WI38 (cell line): ENCODE data around the gene PREPL.

Experiments used
- H3K4me3 ChIP-seq: 2 replicates; pipeline ENCODE4 v1.5.1; 2011; ENCODE audit warnings: low read depth, mild to moderate bottlenecking, control low read depth, low read length
- CTCF ChIP-seq: IDR thresholded peaks from 2 replicates; pipeline ENCODE4 v1.5.1; 2012; ENCODE audit warnings: low read depth, mild to moderate bottlenecking, control low read depth, low read length

PREPL gene

DNA sequence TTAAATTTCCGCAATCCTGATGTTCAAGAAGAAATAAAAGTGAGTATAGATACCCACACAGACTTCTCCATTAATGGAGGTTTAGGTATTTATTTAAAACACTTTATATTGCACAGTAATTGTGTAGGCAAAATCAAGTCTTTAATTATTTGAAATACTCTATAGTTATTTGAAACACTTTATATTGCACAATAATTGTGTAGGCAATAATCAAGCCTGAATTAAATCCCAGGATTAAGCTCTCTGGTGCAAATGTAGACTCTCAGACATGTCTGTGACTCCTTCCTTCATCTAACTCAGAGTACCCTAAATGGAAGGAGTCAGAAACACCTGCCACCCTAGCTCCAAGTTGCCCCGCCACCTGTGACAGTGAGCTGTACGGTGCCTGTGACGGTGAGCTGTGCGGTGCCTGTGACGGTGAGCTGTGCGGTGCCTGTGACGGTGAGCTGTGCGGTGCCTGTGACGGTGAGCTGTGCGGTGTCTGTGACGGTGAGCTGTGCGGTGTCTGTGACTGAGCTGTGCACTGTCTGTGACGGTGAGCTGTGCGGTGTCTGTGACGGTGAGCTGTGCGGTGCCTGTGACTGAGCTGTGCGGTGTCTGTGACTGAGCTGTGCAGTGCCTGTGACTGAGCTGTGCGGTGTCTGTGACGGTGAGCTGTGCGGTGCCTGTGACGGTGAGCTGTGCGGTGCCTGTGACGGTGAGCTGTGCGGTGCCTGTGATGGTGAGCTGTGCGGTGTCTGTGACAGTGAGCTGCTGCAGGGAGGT lies 75.0 kb downstream of the PREPL start:
- TF ChIP-seq CTCF, result no peak
- no peak overlapping the region for H3K4me3 ChIP-seq

- no peak for TF ChIP-seq CTCF
- no peak overlapping the region for H3K4me3 ChIP-seq
Observed at GRCh38 chr2:44285174-44285573, 76.1 kb downstream of the PREPL start.

DNA sequence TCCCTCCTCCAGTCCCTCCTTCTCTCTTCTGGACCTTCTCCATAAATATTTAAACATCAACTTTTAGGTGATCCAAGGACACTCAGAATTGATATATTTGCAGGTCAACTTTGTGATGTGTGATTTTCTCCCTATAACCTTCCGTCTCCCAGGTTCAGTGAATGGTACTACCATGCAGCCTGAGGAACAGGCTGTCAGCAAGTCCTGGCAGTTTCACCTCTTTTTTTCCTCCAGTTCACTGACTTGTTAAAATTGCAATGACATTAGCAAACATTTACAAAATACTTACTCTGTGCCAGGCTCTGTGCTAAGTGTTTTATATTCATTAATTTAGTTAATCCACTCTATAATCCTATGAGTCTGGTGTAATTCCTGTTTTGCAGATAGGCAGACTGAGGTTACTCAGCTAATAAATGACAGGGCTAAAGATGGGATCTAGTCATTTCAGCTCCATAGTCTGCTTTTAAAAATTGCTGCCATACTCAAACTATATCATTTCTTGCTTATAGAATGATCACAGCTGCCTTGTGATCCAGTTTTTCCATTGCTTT lies 78.1 kb downstream of the PREPL start:
- TF ChIP-seq CTCF, result no peak
- no peak overlapping the region for H3K4me3 ChIP-seq

GRCh38 chr2:44280869-44281268 lies 80.4 kb downstream of the PREPL start:
- TF ChIP-seq CTCF, result no peak
- H3K4me3 ChIP-seq, result no peak overlapping the region

GRCh38 chr2:44277541-44277940 lies 83.8 kb downstream of the PREPL start:
- TF ChIP-seq CTCF, result no peak
- no peak overlapping the region for H3K4me3 ChIP-seq

- H3K4me3 ChIP-seq, result no peak overlapping the region
- no peak for TF ChIP-seq CTCF
Observed at GRCh38 chr2:44275927-44276303, 85.4 kb downstream of the PREPL start.

DNA sequence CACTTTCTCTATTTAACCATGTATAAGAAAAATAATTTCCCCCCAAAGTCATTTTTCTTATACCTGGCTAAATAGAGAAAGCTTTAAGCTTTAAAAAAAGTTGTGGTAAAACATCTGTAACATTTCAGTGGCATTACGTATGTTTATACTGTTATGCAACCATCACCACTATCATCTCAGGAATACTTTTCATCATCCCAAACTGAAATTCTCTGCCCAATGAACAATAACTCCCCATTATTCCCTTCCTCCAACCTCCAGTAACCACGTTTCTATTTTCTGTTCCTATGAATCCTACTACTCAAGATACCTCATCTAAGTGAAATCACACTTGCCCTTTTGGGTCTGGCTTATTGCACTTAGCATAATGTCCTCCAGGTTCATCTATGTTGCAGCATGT lies 87.7 kb downstream of the PREPL start:
- no peak for TF ChIP-seq CTCF
- no peak overlapping the region for H3K4me3 ChIP-seq
